ENCODE results near the gene LCORL.

DNA sequence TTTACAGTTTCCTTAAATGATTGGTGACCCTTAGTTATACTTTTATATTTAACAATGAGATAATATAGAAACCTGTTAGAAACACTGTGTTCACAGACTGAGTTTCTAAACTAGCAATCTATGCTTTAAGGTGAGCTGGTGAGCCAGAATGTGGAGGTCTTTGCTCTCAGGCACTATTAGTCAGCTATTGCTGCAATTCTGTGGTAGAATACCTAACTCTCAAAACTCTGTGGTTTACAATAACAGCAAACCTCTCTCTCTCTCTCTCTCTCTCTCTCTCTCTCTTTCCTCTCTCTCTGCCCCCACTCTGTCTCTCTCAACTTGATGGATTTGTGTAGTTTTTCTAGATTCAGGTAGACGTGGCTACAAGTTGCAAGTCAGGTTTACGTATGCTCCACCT is 17.6 kb upstream of the LCORL start:
- TF ChIP-seq, protein P1, sequence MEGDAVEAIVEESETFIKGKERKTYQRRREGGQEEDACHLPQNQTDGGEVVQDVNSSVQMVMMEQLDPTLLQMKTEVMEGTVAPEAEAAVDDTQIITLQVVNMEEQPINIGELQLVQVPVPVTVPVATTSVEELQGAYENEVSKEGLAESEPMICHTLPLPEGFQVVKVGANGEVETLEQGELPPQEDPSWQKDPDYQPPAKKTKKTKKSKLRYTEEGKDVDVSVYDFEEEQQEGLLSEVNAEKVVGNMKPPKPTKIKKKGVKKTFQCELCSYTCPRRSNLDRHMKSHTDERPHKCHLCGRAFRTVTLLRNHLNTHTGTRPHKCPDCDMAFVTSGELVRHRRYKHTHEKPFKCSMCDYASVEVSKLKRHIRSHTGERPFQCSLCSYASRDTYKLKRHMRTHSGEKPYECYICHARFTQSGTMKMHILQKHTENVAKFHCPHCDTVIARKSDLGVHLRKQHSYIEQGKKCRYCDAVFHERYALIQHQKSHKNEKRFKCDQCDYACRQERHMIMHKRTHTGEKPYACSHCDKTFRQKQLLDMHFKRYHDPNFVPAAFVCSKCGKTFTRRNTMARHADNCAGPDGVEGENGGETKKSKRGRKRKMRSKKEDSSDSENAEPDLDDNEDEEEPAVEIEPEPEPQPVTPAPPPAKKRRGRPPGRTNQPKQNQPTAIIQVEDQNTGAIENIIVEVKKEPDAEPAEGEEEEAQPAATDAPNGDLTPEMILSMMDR (IDR thresholded peaks at IDR 0.05) = no peak
- no peak for TF ChIP-seq POLR2A (IDR thresholded peaks at IDR 0.05)
